A673 (cell line): ENCODE data around the gene BTRC. TPM values are rescaled to one million over a fixed set of nuclear protein-coding genes. Genes with fewer than 3 reads are reported as not detected.

Experiments
- BruUV-seq: library from RNA; stranded (reverse); fragments of 400-500 nt; replicated peaks from 2 replicates; lab custom pipeline; 2021; lab: Mats Ljungman, UMichigan
- CTCF ChIA-PET: fragments of 300-600 bp; sonication (Branson Sonifier 250); formaldehyde crosslinking; loops from one replicate; lab custom pipeline; 2022; ENCODE audit warnings: antibody characterized with exemption; lab: Charles Lee
- POLR2A ChIA-PET: fragments of 300-600 bp; sonication (Branson Sonifier 250); formaldehyde crosslinking; loops from one replicate; lab custom pipeline; 2022; ENCODE audit warnings: antibody characterized with exemption; ENCODE audit not compliant: low non-redundant PET; lab: Charles Lee
- DNase-seq: peaks from one replicate; pipeline ENCODE4 v3.0.0-alpha.2; 2015; ENCODE audit warnings: low spot score
- H3K27ac ChIP-seq: fragments of 200-600 bp; sonication (generic); 2 replicates; pipeline ENCODE4 v1.5.1; 2016; ENCODE audit warnings: mixed run types, low read depth, mild to moderate bottlenecking, mixed read lengths, antibody characterized with exemption, low read length; ENCODE audit not compliant: poor library complexity, severe bottlenecking
- H3K27me3 ChIP-seq: fragments of 200-600 bp; sonication (generic); replicated peaks from 2 replicates; pipeline ENCODE4 v1.6.1; 2017; ENCODE audit warnings: mixed run types, low read depth, mild to moderate bottlenecking, mixed read lengths, antibody characterized with exemption, low read length; ENCODE audit not compliant: insufficient read depth, poor library complexity
- H3K36me3 ChIP-seq: fragments of 200-600 bp; sonication (generic); 2 replicates; pipeline ENCODE4 v1.6.1; 2016; ENCODE audit warnings: mixed run types, mild to moderate bottlenecking, mixed read lengths, antibody characterized with exemption, low read length; ENCODE audit not compliant: insufficient read depth, poor library complexity, severe bottlenecking
- H3K4me1 ChIP-seq: fragments of 200-600 bp; sonication (generic); 2 replicates; pipeline ENCODE4 v1.6.1; 2017; ENCODE audit warnings: mixed run types, mild to moderate bottlenecking, mixed read lengths, antibody characterized with exemption, low read length; ENCODE audit not compliant: insufficient read depth, poor library complexity, severe bottlenecking
- H3K4me3 ChIP-seq: fragments of 200-600 bp; sonication (generic); 2 replicates; pipeline ENCODE4 v1.5.1; 2016; ENCODE audit warnings: low read depth, mixed run types, mild to moderate bottlenecking, mixed read lengths, low read length; ENCODE audit not compliant: poor library complexity, severe bottlenecking
- H3K9me3 ChIP-seq: fragments of 200-600 bp; sonication (generic); 2 replicates; pipeline ENCODE4 v1.6.1; 2016; ENCODE audit warnings: mixed run types, low read depth, mild to moderate bottlenecking, mixed read lengths, antibody characterized with exemption, low read length; ENCODE audit not compliant: poor library complexity, severe bottlenecking
- EZH2 ChIP-seq: fragments of 200-600 bp; sonication (generic); IDR thresholded peaks from 2 replicates; pipeline ENCODE4 v1.6.1; 2017; ENCODE audit warnings: borderline replicate concordance, low read depth, mild to moderate bottlenecking, mixed read lengths, antibody characterized with exemption, low read length; ENCODE audit not compliant: poor library complexity, severe bottlenecking
- intact Hi-C: fragments of 100-400 bp; cut with micrococcal nuclease; formaldehyde crosslinking; loops from one replicate; pipeline ENCODE4 v1.10.0; 2022; ENCODE audit not compliant: unreplicated experiment
- total RNA-seq: library from RNA; stranded (reverse); gene quantifications from 2 replicates; pipeline ENCODE4 v1.2.3, GENCODE V29; 2021
- TF ChIP-seq, protein P1 (sequence below): fragments of 300-800, 200-600 bp; sonication (generic); conservative IDR thresholded peaks from 2 replicates; pipeline ENCODE4 v1.5.1; 2017; ENCODE audit warnings: low read depth, mild to moderate bottlenecking, antibody characterized with exemption, low read length, moderate library complexity, mixed read lengths

Gene BTRC
- total RNA-seq, 1 experiment from 2014 or later, result 22.6 TPM

GRCh38 chr10:101375076-101375475, 21.1 kb downstream of the BTRC start:
- POLR2A ChIA-PET, result no interaction called here
- no peak for TF ChIP-seq EZH2
- TF ChIP-seq, protein P1, sequence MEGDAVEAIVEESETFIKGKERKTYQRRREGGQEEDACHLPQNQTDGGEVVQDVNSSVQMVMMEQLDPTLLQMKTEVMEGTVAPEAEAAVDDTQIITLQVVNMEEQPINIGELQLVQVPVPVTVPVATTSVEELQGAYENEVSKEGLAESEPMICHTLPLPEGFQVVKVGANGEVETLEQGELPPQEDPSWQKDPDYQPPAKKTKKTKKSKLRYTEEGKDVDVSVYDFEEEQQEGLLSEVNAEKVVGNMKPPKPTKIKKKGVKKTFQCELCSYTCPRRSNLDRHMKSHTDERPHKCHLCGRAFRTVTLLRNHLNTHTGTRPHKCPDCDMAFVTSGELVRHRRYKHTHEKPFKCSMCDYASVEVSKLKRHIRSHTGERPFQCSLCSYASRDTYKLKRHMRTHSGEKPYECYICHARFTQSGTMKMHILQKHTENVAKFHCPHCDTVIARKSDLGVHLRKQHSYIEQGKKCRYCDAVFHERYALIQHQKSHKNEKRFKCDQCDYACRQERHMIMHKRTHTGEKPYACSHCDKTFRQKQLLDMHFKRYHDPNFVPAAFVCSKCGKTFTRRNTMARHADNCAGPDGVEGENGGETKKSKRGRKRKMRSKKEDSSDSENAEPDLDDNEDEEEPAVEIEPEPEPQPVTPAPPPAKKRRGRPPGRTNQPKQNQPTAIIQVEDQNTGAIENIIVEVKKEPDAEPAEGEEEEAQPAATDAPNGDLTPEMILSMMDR, result no peak
- DNase-seq, result no peak
- CTCF ChIA-PET, result no interaction called here
- Histone ChIP-seq H3K4me3 (no peak overlapping the region), H3K36me3 (no peaks in the 10 kb centered on the region), H3K27me3 (no peaks in the 10 kb centered on the region), H3K9me3 (no peaks in the 10 kb centered on the region), H3K27ac (no peak overlapping the region), H3K4me1 (peaks cover 7% of the 10 kb centered on the region)
- no TSS peak for BruUV-seq
- intact Hi-C loops, result no loop called here

DNA sequence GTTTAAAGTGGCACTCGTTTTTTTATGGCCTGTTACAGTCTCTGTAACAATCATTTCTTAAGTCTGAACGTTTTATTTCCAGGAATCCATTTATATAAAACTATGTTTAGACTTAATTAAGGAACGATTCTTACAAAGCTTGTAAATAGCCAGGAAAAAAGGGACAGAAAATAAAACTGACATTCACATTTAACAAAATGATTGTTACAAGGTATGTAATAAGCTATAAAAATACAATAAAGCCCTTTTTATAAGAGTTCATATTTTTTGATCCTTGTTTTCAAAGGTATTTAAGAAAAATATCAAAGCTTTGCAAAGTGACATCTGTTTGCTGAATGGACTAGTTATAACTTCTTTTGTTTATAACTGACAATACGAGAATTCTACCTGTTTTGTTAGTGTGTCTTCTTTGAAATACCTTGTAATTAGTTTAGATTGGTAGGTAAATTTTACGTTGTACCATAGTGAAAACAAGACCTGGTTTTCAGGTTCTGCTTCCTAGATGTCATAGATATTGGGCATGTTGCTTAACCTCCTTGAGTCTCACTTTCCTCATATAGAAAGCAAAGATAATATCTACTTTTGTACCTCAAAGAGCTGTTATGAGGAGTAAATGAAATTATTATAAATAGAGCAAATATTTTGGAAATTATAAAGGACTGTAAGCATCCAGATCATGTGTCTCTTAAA, 25.8 kb downstream of the BTRC start:
- CTCF ChIA-PET, result no interaction called here
- Histone ChIP-seq H3K9me3 (no peaks in the 10 kb centered on the region), H3K27ac (no peak overlapping the region), H3K27me3 (no peaks in the 10 kb centered on the region), H3K4me3 (no peak overlapping the region), H3K4me1 (no peaks in the 10 kb centered on the region), H3K36me3 (no peaks in the 10 kb centered on the region)
- POLR2A ChIA-PET, result no interaction called here
- intact Hi-C loops, result no loop called here
- no peak for TF ChIP-seq EZH2
- TF ChIP-seq, protein P1, result no peak
- no TSS peak for BruUV-seq
- no peak for DNase-seq

- Histone ChIP-seq H3K4me1 (no peaks in the 10 kb centered on the region), H3K36me3 (no peaks in the 10 kb centered on the region), H3K9me3 (no peaks in the 10 kb centered on the region), H3K27me3 (no peaks in the 10 kb centered on the region), H3K4me3 (no peak overlapping the region), H3K27ac (no peak overlapping the region)
- DNase-seq, result no peak
- CTCF ChIA-PET, result no interaction called here
- POLR2A ChIA-PET, result no interaction called here
- intact Hi-C loops, result no loop called here
- no TSS peak for BruUV-seq
- TF ChIP-seq, protein P1, result no peak
- no peak for TF ChIP-seq EZH2
Measured at GRCh38 chr10:101380353-101381017, 26.5 kb downstream of the BTRC start.
